K562 (cell line): ENCODE measurements around the gene RNF141. TPM values are rescaled to one million over a fixed set of nuclear protein-coding genes. Genes with fewer than 3 reads are reported as not detected.

ENCODE experiments used
- ATAC-seq: fragments of 200-7000 bp; cut with Tn5 transposase; 3 replicates; pipeline ENCODE4 v1.9.1; 2020; ENCODE audit warnings: moderate library complexity
- BruUV-seq: library from RNA; stranded (reverse); fragments of 400-500 nt; replicated peaks from 2 replicates; lab custom pipeline; 2021; lab: Mats Ljungman, UMichigan
- CTCF ChIA-PET: fragments of 300-600 bp; formaldehyde crosslinking; extraction: SDS; loops from one replicate; lab custom pipeline; 2021; ENCODE audit warnings: low intra/inter-chr PET ratio; lab: Yijun Ruan, JAX
- POLR2A ChIA-PET: fragments of 300-600, 350-650 bp; sonication (Branson Sonifier 250); formaldehyde crosslinking; extraction: SDS; loops from one replicate; lab custom pipeline; 2021; ENCODE audit warnings: antibody characterized with exemption, inconsistent platforms; lab: Yijun Ruan, JAX
- DNase-seq, 4 experiments: peaks; one replicate each; pipeline versions ENCODE4 v3.0.0 to v3.0.0-alpha.2; 2011 to 2018; ENCODE audit warnings: low spot score in 3 of 4, mixed read lengths in 3 of 4; ENCODE audit errors: extremely low read depth in 1 of 4
- FAIRE-seq: peaks from 2 replicates; lab custom pipeline; 2011; peaks lifted over from hg19 to GRCh38; lab: Jason Lieb, UNC
- H2AFZ ChIP-seq: 2 replicates; pipeline ENCODE4 v1.6.0; 2011; ENCODE audit warnings: low read depth, low read length, control low read depth, inconsistent platforms
- H3K27ac ChIP-seq: fragments of 200-600 bp; 3 replicates; pipeline ENCODE4 v1.8.0; 2011; ENCODE audit warnings: low read depth, mild to moderate bottlenecking, control low read depth, inconsistent platforms, low read length, moderate library complexity, mixed read lengths; ENCODE audit errors: extremely low read depth
- H3K27me3 ChIP-seq, 2 experiments: fragments of 300-600 bp in 1 of 2; 2 replicates in 1 of 2; 3 replicates in 1 of 2; pipeline versions ENCODE4 v1.6.0 to v1.8.0; 2011; ENCODE audit warnings: inconsistent platforms in 2 of 2, low read length in 2 of 2, mild to moderate bottlenecking in 1 of 2, mixed read lengths in 1 of 2, moderate library complexity in 1 of 2; ENCODE audit not compliant: control insufficient read depth in 2 of 2, insufficient read depth in 2 of 2
- H3K36me3 ChIP-seq: fragments of 300-600 bp; 3 replicates; pipeline ENCODE4 v1.8.0; 2011; ENCODE audit warnings: mild to moderate bottlenecking, low read length, inconsistent platforms; ENCODE audit not compliant: control insufficient read depth, insufficient read depth
- H3K4me1 ChIP-seq, 2 experiments: fragments of 200-600 bp in 1 of 2; replicated peaks in 1 of 2; 2 replicates in 1 of 2; 3 replicates in 1 of 2; pipeline versions ENCODE4 v1.5.1 to v1.8.0; 2011; ENCODE audit warnings: inconsistent platforms in 2 of 2, low read length in 2 of 2, mild to moderate bottlenecking in 1 of 2, mixed read lengths in 1 of 2, moderate library complexity in 1 of 2; ENCODE audit not compliant: control insufficient read depth in 2 of 2, insufficient read depth in 2 of 2
- H3K4me2 ChIP-seq: 2 replicates; pipeline ENCODE4 v1.6.1; 2011; ENCODE audit warnings: low read length, control low read depth, inconsistent platforms, mixed read lengths; ENCODE audit not compliant: insufficient read depth
- H3K4me3 ChIP-seq: fragments of 200-600 bp; sonication (generic), shearing (Covaris generic); 2 replicates; pipeline ENCODE4 v1.5.1; 2016; ENCODE audit warnings: control low read depth, inconsistent platforms
- H3K79me2 ChIP-seq: fragments of 200-600 bp; 3 replicates; pipeline ENCODE4 v1.8.0; 2011; ENCODE audit warnings: low read length, inconsistent platforms; ENCODE audit not compliant: control insufficient read depth, insufficient read depth
- H3K9ac ChIP-seq, 2 experiments: 2 replicates each; pipeline versions ENCODE4 v1.6.0 to v1.6.1; 2011; ENCODE audit warnings: low read depth in 2 of 2, low read length in 2 of 2, control low read depth in 1 of 2, inconsistent platforms in 1 of 2, mild to moderate bottlenecking in 1 of 2, mixed read lengths in 1 of 2; ENCODE audit not compliant: insufficient read depth in 1 of 2
- H3K9me1 ChIP-seq: one replicate; pipeline ENCODE4 v1.6.0; 2011; ENCODE audit warnings: inconsistent platforms, mild to moderate bottlenecking, low read length, moderate library complexity; ENCODE audit not compliant: control insufficient read depth, insufficient read depth
- H3K9me3 ChIP-seq: replicated peaks from 2 replicates; pipeline ENCODE4 v1.5.1; 2011; ENCODE audit warnings: low read depth, low read length, inconsistent platforms; ENCODE audit not compliant: control insufficient read depth, insufficient read depth
- H4K20me1 ChIP-seq: replicated peaks from 2 replicates; pipeline ENCODE4 v1.6.1; 2011; ENCODE audit warnings: low read length, inconsistent platforms, mixed read lengths; ENCODE audit not compliant: control insufficient read depth, insufficient read depth
- IRF2 ChIP-seq: sonication (generic); formaldehyde crosslinking; IDR thresholded peaks from 2 replicates; pipeline ENCODE4 v1.8.1; 2022; ENCODE audit warnings: mild to moderate bottlenecking, missing genetic modification reagents
- MYC ChIP-seq, 2 experiments: fragments of 250-450 bp in 1 of 2; sonication (Bioruptor Pico) in 1 of 2; IDR thresholded peaks; 2 replicates each; pipeline versions ENCODE4 v1.5.1 to v1.6.1; 2012 to 2021; ENCODE audit warnings: low read depth in 2 of 2, borderline replicate concordance in 1 of 2, improper control_type of control experiment in 1 of 2, low read length in 1 of 2, mild to moderate bottlenecking in 1 of 2, moderate library complexity in 1 of 2
- WGBS: fragments of 100-300 bp; shearing (Covaris generic); methylation state at CpG from one replicate; pipeline ENCODE4 v1.1.6; 2016; ENCODE audit warnings: low coverage, mixed read lengths; ENCODE audit not compliant: insufficient coverage; ENCODE audit errors: missing lambda C conversion rate; 5-methylcytosine and 5-hydroxymethylcytosine counted together
- in situ Hi-C: fragments of 300-500 bp; cut with MboI; formaldehyde crosslinking; loops from 4 replicates; pipeline ENCODE4 v1.15.0; 2018; ENCODE audit warnings: inconsistent platforms, mixed read lengths
- intact Hi-C: fragments of 100-400 bp; cut with micrococcal nuclease; formaldehyde crosslinking; loops from 2 replicates; pipeline ENCODE4 v1.14.2; 2022
- polyA plus RNA-seq, 8 experiments: library from polyadenylated mRNA; depleted of rRNA in 4 of 8; stranded (reverse) in 5 of 8; unstranded in 3 of 8; fragments of >200 nt; fragmentation: Nextera tagmentation in 2 of 8; fragmentation: Illumina TruSeq in 1 of 8; extraction: Ambion mirVana in 2 of 8; extraction: Trizol in 1 of 8; gene quantifications; 2 replicates each; pipeline versions ENCODE4 v1.2.1 to v1.2.3, GENCODE V29; 2011 to 2014; ENCODE audit warnings: inconsistent platforms in 1 of 8, missing spikeins in 1 of 8
- total RNA-seq, 7 experiments: library from RNA; depleted of rRNA in 6 of 7; stranded (reverse); fragments of >200 nt in 6 of 7; fragmentation: Illumina TruSeq in 2 of 7; extraction: Trizol in 2 of 7; gene quantifications; 2 replicates each; pipeline versions ENCODE4 v1.2.1 to v1.2.3, GENCODE V29; 2011 to 2021; ENCODE audit warnings: low replicate concordance in 1 of 7
- TF ChIP-seq, protein P1 (sequence below): sonication (generic); formaldehyde crosslinking; IDR thresholded peaks from 2 replicates; pipeline ENCODE4 v1.8.0; 2022; ENCODE audit warnings: mild to moderate bottlenecking, missing genetic modification reagents

Gene RNF141
- total and polyA plus RNA-seq, 9 of the 15 experiments (the other 6 are each of a cell fraction or from before 2014, with no cell fraction given): 9.7 to 51.9 (median 18.9) TPM

- no peak overlapping the region for H3K27ac ChIP-seq
- intact Hi-C loops: no loop called here
- WGBS: 90% methylated on average over 12 of the region's 16 CpGs
- no peak overlapping the region for H3K4me2 ChIP-seq
- H3K36me3 ChIP-seq: peaks cover 85% of the 10 kb centered on the region; the same call in 2 of the 3 replicates
- peaks cover 8% of the 10 kb centered on the region for H3K9me1 ChIP-seq
- no TSS peak for BruUV-seq
- no peak overlapping the region for H3K4me3 ChIP-seq
- no peaks in the 10 kb centered on the region for H3K27me3 ChIP-seq
- H3K9me3 ChIP-seq: no peaks in the 10 kb centered on the region
- CTCF ChIA-PET: no interaction called here
- no peak for ATAC-seq
- TF ChIP-seq, protein P1, sequence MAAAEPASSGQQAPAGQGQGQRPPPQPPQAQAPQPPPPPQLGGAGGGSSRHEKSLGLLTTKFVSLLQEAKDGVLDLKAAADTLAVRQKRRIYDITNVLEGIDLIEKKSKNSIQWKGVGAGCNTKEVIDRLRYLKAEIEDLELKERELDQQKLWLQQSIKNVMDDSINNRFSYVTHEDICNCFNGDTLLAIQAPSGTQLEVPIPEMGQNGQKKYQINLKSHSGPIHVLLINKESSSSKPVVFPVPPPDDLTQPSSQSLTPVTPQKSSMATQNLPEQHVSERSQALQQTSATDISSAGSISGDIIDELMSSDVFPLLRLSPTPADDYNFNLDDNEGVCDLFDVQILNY (CRISPR knock-in tag): no peak
- TF ChIP-seq MYC (IDR thresholded peaks at IDR 0.05; ENCODE audit: low read depth, low read length) (no peak), MYC (CRISPR knock-in tag; IDR thresholded peaks at IDR 0.05; ENCODE audit: borderline replicate concordance, low read depth) (no peak), IRF2 (CRISPR knock-in tag) (no peak)
- no peak for DNase-seq
- H4K20me1 ChIP-seq: peaks cover 7% of the 10 kb centered on the region; the same call in 1 of the 2 replicates
- in situ Hi-C loops: no loop called here
- peaks cover 0 to 5% of the 10 kb centered on the region in 2 experiments; a peak in 2 of 5 replicates for H3K4me1 ChIP-seq
- peaks cover 4% of the 10 kb centered on the region; the same call in 1 of the 3 replicates for H3K79me2 ChIP-seq
- H3K9ac ChIP-seq: 0 out of 4 replicates have a peak overlapping the region, but pooled peaks of 1 of the 2 experiments have one; percentile 31
- POLR2A ChIA-PET: interaction anchor here (0.9 to 1.7 kb wide), 4 partner anchors 9 to 38 kb away, joined by 3 to 5 read pairs (median 4); no protein-coding TSS in a partner anchor
- no peak for FAIRE-seq
- no peak overlapping the region for H2AFZ ChIP-seq
Observed at GRCh38 chr11:10478574-10479550, 62.1 kb downstream of the RNF141 start.
